GM19468 (cell line): ENCODE results near the gene SH3GL1.

Source experiments
- ATAC-seq: cut with Tn5 transposase; IDR thresholded peaks from one replicate; pipeline ENCODE4 v1.9.1; 2021; ENCODE audit warnings: mild to moderate bottlenecking, moderate library complexity, moderate number of reproducible peaks; ENCODE audit not compliant: unreplicated experiment; ENCODE audit errors: extremely low read depth

SH3GL1 gene

GRCh38 chr19:4326215-4326836 lies 74.0 kb downstream of the SH3GL1 start:
- ATAC-seq = no peak

- ATAC-seq = no peak
Measured at GRCh38 chr19:4324228-4324627, 76.1 kb downstream of the SH3GL1 start.

GRCh38 chr19:4323692-4324091 lies 76.7 kb downstream of the SH3GL1 start:
- no peak for ATAC-seq

- no peak for ATAC-seq
Measured at GRCh38 chr19:4322942-4323665, 77.2 kb downstream of the SH3GL1 start.

- ATAC-seq = no peak
Measured at GRCh38 chr19:4320419-4320818, 79.9 kb downstream of the SH3GL1 start.

- ATAC-seq = no peak
Measured at GRCh38 chr19:4319067-4319718, 81.2 kb downstream of the SH3GL1 start.

- no peak for ATAC-seq
Measured at GRCh38 chr19:4318460-4318859, 81.9 kb downstream of the SH3GL1 start.

- no peak for ATAC-seq
Measured at GRCh38 chr19:4316956-4317355, 83.4 kb downstream of the SH3GL1 start.

GRCh38 chr19:4313847-4314490 lies 86.4 kb downstream of the SH3GL1 start:
- ATAC-seq = no peak
